Astrocyte (in vitro differentiated cells and primary cell): ENCODE results near the gene CDH13. TPM values are rescaled to one million over a fixed set of nuclear protein-coding genes. Genes with fewer than 3 reads are reported as not detected.

Experiments used
- DNase-seq: peaks from one replicate; pipeline ENCODE4 v3.0.0-alpha.2; 2010; ENCODE audit warnings: low read depth
- FAIRE-seq: peaks from 2 replicates; lab custom pipeline; 2011; peaks lifted over from hg19 to GRCh38; lab: Jason Lieb, UNC
- H2AFZ ChIP-seq: 2 replicates; pipeline ENCODE4 v1.6.0; 2012; ENCODE audit warnings: low read depth, low read length, inconsistent platforms
- H3K27ac ChIP-seq: 2 replicates; pipeline ENCODE4 v1.5.1; 2011; ENCODE audit warnings: low read depth, low read length, inconsistent platforms
- H3K27me3 ChIP-seq: 2 replicates; pipeline ENCODE4 v1.6.0; 2011; ENCODE audit warnings: low read length, inconsistent platforms; ENCODE audit not compliant: insufficient read depth
- H3K36me3 ChIP-seq: 2 replicates; pipeline ENCODE4 v1.5.1; 2011; ENCODE audit warnings: low read length, inconsistent platforms; ENCODE audit not compliant: insufficient read depth
- H3K4me1 ChIP-seq: 2 replicates; pipeline ENCODE4 v1.5.1; 2011; ENCODE audit warnings: low read length, inconsistent platforms; ENCODE audit not compliant: insufficient read depth
- H3K4me2 ChIP-seq: 2 replicates; pipeline ENCODE4 v1.6.0; 2012; ENCODE audit warnings: low read length, inconsistent platforms
- H3K4me3 ChIP-seq: 2 replicates; pipeline ENCODE4 v1.5.1; 2011; ENCODE audit warnings: low read depth, mild to moderate bottlenecking, low read length, inconsistent platforms; ENCODE audit not compliant: insufficient read depth
- H3K79me2 ChIP-seq: 2 replicates; pipeline ENCODE4 v1.6.0; 2012; ENCODE audit warnings: mild to moderate bottlenecking, low read length, inconsistent platforms; ENCODE audit not compliant: insufficient read depth
- H3K9ac ChIP-seq: 2 replicates; pipeline ENCODE4 v1.6.0; 2012; ENCODE audit warnings: mild to moderate bottlenecking, low read length, inconsistent platforms
- H3K9me3 ChIP-seq: 2 replicates; pipeline ENCODE4 v1.5.1; 2012; ENCODE audit warnings: low read depth, mild to moderate bottlenecking, low read length, inconsistent platforms; ENCODE audit not compliant: insufficient read depth
- H4K20me1 ChIP-seq: 2 replicates; pipeline ENCODE4 v1.6.0; 2012; ENCODE audit warnings: low read length, inconsistent platforms; ENCODE audit not compliant: insufficient read depth
- H3K27ac Mint-ChIP-seq: one replicate; pipeline ENCODE4 v1.8.0; 2021; ENCODE audit warnings: mild to moderate bottlenecking, mixed read lengths; ENCODE audit not compliant: unreplicated experiment
- H3K27me3 Mint-ChIP-seq: one replicate; pipeline ENCODE4 v1.8.0; 2021; ENCODE audit warnings: low read depth, mixed read lengths; ENCODE audit not compliant: unreplicated experiment
- H3K36me3 Mint-ChIP-seq: one replicate; pipeline ENCODE4 v1.8.0; 2021; ENCODE audit warnings: low read depth, mixed read lengths; ENCODE audit not compliant: unreplicated experiment
- H3K4me1 Mint-ChIP-seq: one replicate; pipeline ENCODE4 v1.8.0; 2021; ENCODE audit warnings: low read depth, mixed read lengths; ENCODE audit not compliant: unreplicated experiment
- H3K4me3 Mint-ChIP-seq: one replicate; pipeline ENCODE4 v1.8.0; 2021; ENCODE audit warnings: mild to moderate bottlenecking, moderate library complexity, mixed read lengths; ENCODE audit not compliant: unreplicated experiment
- H3K9me3 Mint-ChIP-seq: one replicate; pipeline ENCODE4 v1.8.0; 2021; ENCODE audit warnings: mild to moderate bottlenecking, mixed read lengths; ENCODE audit not compliant: unreplicated experiment
- EZH2 ChIP-seq: IDR thresholded peaks from 2 replicates; pipeline ENCODE4 v1.6.1; 2012; ENCODE audit warnings: mild to moderate bottlenecking, low read length, inconsistent platforms; ENCODE audit not compliant: insufficient read depth
- total RNA-seq: library from RNA; stranded (reverse); gene quantifications from 2 replicates; pipeline ENCODE4 v1.2.1, GENCODE V29; 2021
- TF ChIP-seq, protein P1 (sequence below): IDR thresholded peaks from 2 replicates; pipeline ENCODE4 v1.5.1; 2011; ENCODE audit warnings: low read depth, mild to moderate bottlenecking, inconsistent platforms, low read length, moderate library complexity; ENCODE audit not compliant: insufficient read depth

The CDH13 gene
- total RNA-seq, 1 donor from 2014 or later = 41.7 TPM

DNA sequence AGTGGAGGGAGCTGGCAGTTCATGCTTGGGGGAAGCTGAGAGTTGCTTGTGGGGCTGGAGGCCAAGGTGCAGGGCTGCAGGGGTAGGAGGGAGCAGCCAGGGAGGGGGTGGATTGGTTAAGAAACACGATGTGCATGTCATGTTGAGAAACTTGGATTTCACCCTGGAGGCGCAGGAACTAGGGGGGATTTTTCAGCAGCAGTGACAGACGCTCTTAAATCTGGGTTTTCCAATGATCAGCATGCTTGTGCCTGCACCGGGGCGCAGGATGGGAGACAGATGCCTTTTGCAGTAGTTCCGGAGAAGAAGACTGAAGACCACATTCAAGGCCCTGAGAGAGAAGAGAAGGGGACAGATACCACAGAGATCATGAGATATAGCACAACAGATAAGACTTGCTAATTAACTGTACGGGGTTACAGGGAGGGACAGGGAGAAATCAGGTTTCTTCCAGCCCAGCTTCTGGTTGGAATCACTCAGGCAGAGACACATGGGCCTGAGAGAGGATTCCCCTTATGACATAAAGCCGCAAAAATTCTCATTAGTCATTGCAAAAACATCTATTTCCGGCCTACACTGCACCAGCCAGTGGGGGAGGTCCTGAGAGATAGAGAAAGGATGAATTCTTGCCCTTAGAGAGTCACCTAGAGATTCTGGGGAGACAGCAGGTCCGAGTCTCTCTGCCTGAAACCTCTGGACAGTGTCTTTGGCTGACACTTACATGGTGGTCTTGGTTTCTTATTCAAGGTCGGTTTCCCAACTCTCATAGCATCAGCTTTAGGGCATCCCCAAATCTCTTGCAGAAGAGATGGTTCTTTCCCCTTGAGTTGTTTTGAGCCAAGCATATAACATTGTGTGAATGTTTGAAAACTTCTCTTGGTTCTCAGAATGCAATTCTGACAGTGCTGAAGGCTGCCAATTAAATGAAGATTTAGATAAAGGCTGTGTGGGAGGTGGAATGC lies 27.1 kb downstream of the CDH13 start:
- H2AFZ ChIP-seq = no peak overlapping the region
- H3K27ac Mint-ChIP-seq = peak overlapping the region; percentile 96
- H3K27ac ChIP-seq = peak overlapping the region; percentile 93
- peak overlapping the region; percentile 81 for H3K4me2 ChIP-seq
- H4K20me1 ChIP-seq = no peaks in the 10 kb centered on the region
- H3K36me3 Mint-ChIP-seq = no peaks in the 10 kb centered on the region
- H3K4me3 ChIP-seq = peak overlapping the region; percentile 34
- peak; percentile 92 for DNase-seq
- H3K79me2 ChIP-seq = peaks cover 71% of the 10 kb centered on the region
- H3K27me3 Mint-ChIP-seq = no peaks in the 10 kb centered on the region
- no peaks in the 10 kb centered on the region for H3K27me3 ChIP-seq
- no peaks in the 10 kb centered on the region for H3K9me3 Mint-ChIP-seq
- H3K4me3 Mint-ChIP-seq = peak overlapping the region; percentile 29
- H3K4me1 ChIP-seq = peaks cover 42% of the 10 kb centered on the region
- H3K9ac ChIP-seq = peak overlapping the region; percentile 79
- no peak for TF ChIP-seq EZH2
- TF ChIP-seq, protein P1, sequence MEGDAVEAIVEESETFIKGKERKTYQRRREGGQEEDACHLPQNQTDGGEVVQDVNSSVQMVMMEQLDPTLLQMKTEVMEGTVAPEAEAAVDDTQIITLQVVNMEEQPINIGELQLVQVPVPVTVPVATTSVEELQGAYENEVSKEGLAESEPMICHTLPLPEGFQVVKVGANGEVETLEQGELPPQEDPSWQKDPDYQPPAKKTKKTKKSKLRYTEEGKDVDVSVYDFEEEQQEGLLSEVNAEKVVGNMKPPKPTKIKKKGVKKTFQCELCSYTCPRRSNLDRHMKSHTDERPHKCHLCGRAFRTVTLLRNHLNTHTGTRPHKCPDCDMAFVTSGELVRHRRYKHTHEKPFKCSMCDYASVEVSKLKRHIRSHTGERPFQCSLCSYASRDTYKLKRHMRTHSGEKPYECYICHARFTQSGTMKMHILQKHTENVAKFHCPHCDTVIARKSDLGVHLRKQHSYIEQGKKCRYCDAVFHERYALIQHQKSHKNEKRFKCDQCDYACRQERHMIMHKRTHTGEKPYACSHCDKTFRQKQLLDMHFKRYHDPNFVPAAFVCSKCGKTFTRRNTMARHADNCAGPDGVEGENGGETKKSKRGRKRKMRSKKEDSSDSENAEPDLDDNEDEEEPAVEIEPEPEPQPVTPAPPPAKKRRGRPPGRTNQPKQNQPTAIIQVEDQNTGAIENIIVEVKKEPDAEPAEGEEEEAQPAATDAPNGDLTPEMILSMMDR = no peak
- H3K4me1 Mint-ChIP-seq = peaks cover 64% of the 10 kb centered on the region
- no peaks in the 10 kb centered on the region for H3K36me3 ChIP-seq
- peak; percentile 88 for FAIRE-seq
- H3K9me3 ChIP-seq = no peaks in the 10 kb centered on the region

DNA sequence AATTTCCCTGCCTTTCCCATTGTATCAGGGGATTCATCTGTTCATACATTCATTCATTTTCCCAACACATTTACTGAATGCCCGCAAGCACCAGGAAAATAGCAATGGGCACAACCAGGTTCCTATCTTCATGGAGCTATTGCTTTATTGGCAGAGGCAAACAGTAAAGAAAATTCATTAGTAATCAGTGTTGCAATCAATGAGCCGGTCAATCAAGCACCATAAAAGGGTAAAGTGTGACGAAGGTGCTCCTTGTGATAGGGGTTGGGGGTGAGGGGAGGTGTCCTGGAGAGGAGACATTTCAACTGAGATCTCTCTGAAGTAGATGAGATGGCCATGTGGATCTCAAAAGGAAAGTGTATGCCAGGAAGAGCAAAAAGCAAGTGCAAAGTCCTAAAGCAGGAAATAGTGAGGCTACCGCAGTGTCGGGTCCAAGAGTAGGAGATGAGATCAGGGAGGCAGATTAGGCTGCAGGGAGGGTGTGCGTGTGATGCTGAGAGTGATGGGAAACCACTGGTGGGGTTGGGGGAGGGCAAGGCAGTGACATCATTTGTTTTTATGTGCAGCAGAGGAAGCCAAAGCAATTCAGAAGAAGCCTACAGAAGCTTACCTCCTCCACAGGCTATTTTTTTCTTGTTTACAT lies 28.4 kb downstream of the CDH13 start:
- Histone ChIP-seq H3K9ac (peak overlapping the region; percentile 79), H4K20me1 (no peaks in the 10 kb centered on the region), H3K4me1 (peaks cover 40% of the 10 kb centered on the region), H3K79me2 (peaks cover 71% of the 10 kb centered on the region), H3K27me3 (no peaks in the 10 kb centered on the region), H3K9me3 (no peaks in the 10 kb centered on the region), H3K4me2 (peak overlapping the region; percentile 81), H2AFZ (no peak overlapping the region), H3K4me3 (peak overlapping the region; percentile 6), H3K36me3 (no peaks in the 10 kb centered on the region), H3K27ac (peak overlapping the region; percentile 93)
- TF ChIP-seq EZH2 = no peak
- TF ChIP-seq, protein P1 = no peak
- H3K27ac Mint-ChIP-seq = peak overlapping the region; percentile 96
- H3K4me1 Mint-ChIP-seq = peaks cover 69% of the 10 kb centered on the region
- DNase-seq = peak; percentile 91
- no peaks in the 10 kb centered on the region for H3K27me3 Mint-ChIP-seq
- no peaks in the 10 kb centered on the region for H3K9me3 Mint-ChIP-seq
- no peaks in the 10 kb centered on the region for H3K36me3 Mint-ChIP-seq
- peak overlapping the region; percentile 4 for H3K4me3 Mint-ChIP-seq
- FAIRE-seq = peak; percentile 52
